Measurements from ENCODE around the gene CHST12.
A peak's percentile ranks its signal among the peaks of the same experiment; 100 is the strongest.

CHST12 gene

GRCh38 chr7:2394566-2395082 lies 8.8 kb upstream of the CHST12 start:
- DNase-seq (ENCODE audit: low read depth), result no peak
- no peak for TF ChIP-seq CTCF (IDR thresholded peaks at IDR 0.05; ENCODE audit: control insufficient read depth, extremely low read depth, insufficient read depth)
- H3K4me3 ChIP-seq (ENCODE audit: low read depth, low read length), result no peak overlapping the region

- H3K4me3 ChIP-seq (ENCODE audit: low read depth, low read length), result no peak overlapping the region
- no peak for TF ChIP-seq CTCF (IDR thresholded peaks at IDR 0.05; ENCODE audit: control insufficient read depth, extremely low read depth, insufficient read depth)
- no peak for DNase-seq (ENCODE audit: low read depth)
Measured at GRCh38 chr7:2398506-2398905, 4.9 kb upstream of the CHST12 start.

- H3K4me3 ChIP-seq (ENCODE audit: low read depth, low read length), result no peak overlapping the region
- peak; percentile 22 for DNase-seq (ENCODE audit: low read depth)
Measured at GRCh38 chr7:2399848-2400587, 3.4 kb upstream of the CHST12 start.

GRCh38 chr7:2402687-2403013 lies 761 bp upstream of the CHST12 start:
- peak overlapping the region; percentile 58 for H3K4me3 ChIP-seq (ENCODE audit: low read depth, low read length)
- TF ChIP-seq CTCF (IDR thresholded peaks at IDR 0.05; ENCODE audit: control insufficient read depth, extremely low read depth, insufficient read depth), result no peak
- no peak for DNase-seq (ENCODE audit: low read depth)

More at GRCh38 chr7:2399848-2400587, 3.4 kb upstream of the CHST12 start:
- TF ChIP-seq CTCF (IDR thresholded peaks at IDR 0.05; ENCODE audit: control insufficient read depth, extremely low read depth, insufficient read depth), result no peak

GRCh38 chr7:2403718-2404648 lies 572 bp downstream of the CHST12 start:
- H3K4me3 ChIP-seq (ENCODE audit: low read depth, low read length), result peak overlapping the region; percentile 85
- no peak for TF ChIP-seq CTCF (IDR thresholded peaks at IDR 0.05; ENCODE audit: control insufficient read depth, extremely low read depth, insufficient read depth)
- DNase-seq (ENCODE audit: low read depth), result no peak

GRCh38 chr7:2404714-2405119 lies 1.3 kb downstream of the CHST12 start:
- no peak for DNase-seq (ENCODE audit: low read depth)
- TF ChIP-seq CTCF (IDR thresholded peaks at IDR 0.05; ENCODE audit: control insufficient read depth, extremely low read depth, insufficient read depth), result no peak
- peak overlapping the region; percentile 85 for H3K4me3 ChIP-seq (ENCODE audit: low read depth, low read length)

All from LNCaP clone FGC (cell line).